PC-3 (cell line): ENCODE results near the gene PCED1B. TPM values are rescaled to one million over a fixed set of nuclear protein-coding genes. Genes with fewer than 3 reads are reported as not detected.
"Not testable (repeated sequence)": the region's sequence is repeated elsewhere in the genome, so short reads cannot be mapped to it uniquely, and the experiment has no call there.

Experiments used
- ATAC-seq: fragments of 200-7000 bp; cut with Tn5 transposase; 2 replicates; pipeline ENCODE4 v1.9.1; 2020; ENCODE audit warnings: mild to moderate bottlenecking, moderate library complexity
- BruUV-seq: library from RNA; stranded (reverse); fragments of 400-500 nt; replicated peaks from 2 replicates; lab custom pipeline; 2021; lab: Mats Ljungman, UMichigan
- CTCF ChIA-PET: fragments of 300-600 bp; sonication (Branson Sonifier 250); formaldehyde crosslinking; loops from one replicate; lab custom pipeline; 2022; ENCODE audit warnings: antibody characterized with exemption; lab: Charles Lee
- POLR2A ChIA-PET: fragments of 300-600 bp; sonication (Branson Sonifier 250); formaldehyde crosslinking; loops from one replicate; lab custom pipeline; 2022; ENCODE audit warnings: antibody characterized with exemption; ENCODE audit not compliant: unreplicated experiment; lab: Charles Lee
- DNase-seq: peaks from one replicate; pipeline ENCODE4 v3.0.0-alpha.2; 2015
- H2AFZ ChIP-seq: fragments of 300-600 bp; sonication (generic); 2 replicates; pipeline ENCODE4 v1.6.0; 2016; ENCODE audit warnings: antibody characterized with exemption, low read length
- H3F3A ChIP-seq: fragments of 300-600 bp; sonication (generic); one replicate; pipeline ENCODE4 v1.6.0; 2017; ENCODE audit warnings: antibody characterized with exemption, low read length, control low read depth, mild to moderate bottlenecking; ENCODE audit not compliant: unreplicated experiment
- H3K27ac ChIP-seq: fragments of 300-600 bp; sonication (generic); 2 replicates; pipeline ENCODE4 v1.5.1; 2016; ENCODE audit warnings: mild to moderate bottlenecking, low read length
- H3K27me3 ChIP-seq: fragments of 300-600 bp; sonication (generic); 2 replicates; pipeline ENCODE4 v1.6.1; 2016; ENCODE audit warnings: low read length, mixed read lengths
- H3K36me3 ChIP-seq: fragments of 300-600 bp; sonication (generic); 2 replicates; pipeline ENCODE4 v1.6.1; 2016; ENCODE audit warnings: low read depth, mixed run types, low read length, mixed read lengths
- H3K4me1 ChIP-seq: fragments of 300-600 bp; sonication (generic); 2 replicates; pipeline ENCODE4 v1.5.1; 2016; ENCODE audit warnings: low read length; ENCODE audit not compliant: insufficient read depth
- H3K4me2 ChIP-seq: fragments of 300-600 bp; sonication (generic); 2 replicates; pipeline ENCODE4 v1.6.0; 2016; ENCODE audit warnings: low read length
- H3K4me3 ChIP-seq: fragments of 300-600 bp; sonication (generic); 2 replicates; pipeline ENCODE4 v1.5.1; 2016; ENCODE audit warnings: mild to moderate bottlenecking, low read length, mixed read lengths
- H3K79me2 ChIP-seq: fragments of 300-600 bp; sonication (generic); 2 replicates; pipeline ENCODE4 v1.6.1; 2017; ENCODE audit warnings: low read length, mixed read lengths
- H3K9ac ChIP-seq: fragments of 300-600 bp; sonication (generic); 2 replicates; pipeline ENCODE4 v1.6.0; 2016; ENCODE audit warnings: mild to moderate bottlenecking, low read length
- H3K9me2 ChIP-seq: fragments of 300-600 bp; sonication (generic); replicated peaks from 2 replicates; pipeline ENCODE4 v1.6.1; 2016; ENCODE audit warnings: mixed run types, low read length, mixed read lengths
- H3K9me3 ChIP-seq: fragments of 300-600 bp; sonication (generic); 2 replicates; pipeline ENCODE4 v1.6.1; 2016; ENCODE audit warnings: low read length, mixed read lengths
- H4K20me1 ChIP-seq: fragments of 300-600 bp; sonication (generic); 2 replicates; pipeline ENCODE4 v1.6.1; 2016; ENCODE audit warnings: low read length, mixed read lengths
- CTCF ChIP-seq: fragments of 300-600 bp; sonication (generic); conservative IDR thresholded peaks from 2 replicates; pipeline ENCODE4 v1.5.1; 2017; ENCODE audit warnings: antibody characterized with exemption, low read depth, mild to moderate bottlenecking, low read length
- EZH2 ChIP-seq: fragments of 300-600 bp; sonication (generic); IDR thresholded peaks from one replicate; pipeline ENCODE4 v1.6.1; 2017; ENCODE audit warnings: antibody characterized with exemption, mild to moderate bottlenecking, low read length; ENCODE audit not compliant: unreplicated experiment
- EZH2phosphoT487 ChIP-seq: fragments of 300-600 bp; sonication (generic); IDR thresholded peaks from 2 replicates; pipeline ENCODE4 v1.6.1; 2018; ENCODE audit warnings: mild to moderate bottlenecking, antibody characterized with exemption, low read length, borderline replicate concordance
- intact Hi-C: fragments of 100-400 bp; cut with micrococcal nuclease; formaldehyde crosslinking; loops from 2 replicates; pipeline ENCODE4 v1.9.0; 2023
- total RNA-seq: library from RNA; depleted of rRNA; stranded (reverse); fragments of >200 nt; gene quantifications from 2 replicates; pipeline ENCODE4 v1.2.3, GENCODE V29; 2014

Gene PCED1B
- total RNA-seq, 1 experiment from 2014 or later = 1.0 TPM

- BruUV-seq = no TSS peak
- H2AFZ ChIP-seq = no peak overlapping the region
- H3K4me1 ChIP-seq = peaks cover 44% of the 10 kb centered on the region
- H3K4me3 ChIP-seq = no peak overlapping the region
- peak overlapping the region; percentile 44 for H3K4me2 ChIP-seq
- ChIA-PET POLR2A (no interaction called here), CTCF (no interaction called here)
- H4K20me1 ChIP-seq = no peaks in the 10 kb centered on the region
- intact Hi-C loops = loop anchor here (5.0 kb wide), 2 partner anchors 91 to 119 kb away; no protein-coding TSS in a partner anchor
- TF ChIP-seq CTCF = no peak
- TF ChIP-seq EZH2phosphoT487 = no peak
- no peak for TF ChIP-seq EZH2
- H3K9me3 ChIP-seq = no peaks in the 10 kb centered on the region
- DNase-seq (no peak), ATAC-seq (no peak)
- no peak overlapping the region; the same call in 1 of the 2 replicates for H3K27ac ChIP-seq
- H3K36me3 ChIP-seq = no peaks in the 10 kb centered on the region
- H3K9me2 ChIP-seq = no peaks in the 10 kb centered on the region
- no peak overlapping the region for H3K9ac ChIP-seq
- no peaks in the 10 kb centered on the region for H3F3A ChIP-seq
- H3K79me2 ChIP-seq = no peaks in the 10 kb centered on the region
- no peaks in the 10 kb centered on the region for H3K27me3 ChIP-seq
Measured at GRCh38 chr12:47216150-47216677, 136.8 kb downstream of the PCED1B start.

GRCh38 chr12:47217595-47217869 is 138.1 kb downstream of the PCED1B start:
- H3K4me3 ChIP-seq, POLR2A ChIA-PET, H3K27me3 ChIP-seq, H3K36me3 ChIP-seq, DNase-seq, H3K79me2 ChIP-seq, H3F3A ChIP-seq, ATAC-seq, H3K4me2 ChIP-seq, H3K9ac ChIP-seq, H2AFZ ChIP-seq, CTCF ChIA-PET, H4K20me1 ChIP-seq, H3K9me2 ChIP-seq, BruUV-seq, H3K27ac ChIP-seq, H3K9me3 ChIP-seq: not testable (repeated sequence)
- intact Hi-C loops = loop anchor here (1.0 to 5.0 kb wide), 3 partner anchors 54 to 120 kb away; no protein-coding TSS in a partner anchor
- H3K4me1 ChIP-seq = peaks cover 51% of the 10 kb centered on the region

- no peaks in the 10 kb centered on the region for H3K36me3 ChIP-seq
- no peaks in the 10 kb centered on the region for H3K79me2 ChIP-seq
- no peaks in the 10 kb centered on the region for H3F3A ChIP-seq
- no peaks in the 10 kb centered on the region for H3K9me2 ChIP-seq
- intact Hi-C loops = loop anchor here (2.0 to 5.0 kb wide), 3 partner anchors 31 to 121 kb away; no protein-coding TSS in a partner anchor
- H3K4me3 ChIP-seq = no peak overlapping the region
- DNase-seq = no peak
- H3K27me3 ChIP-seq = no peaks in the 10 kb centered on the region
- H2AFZ ChIP-seq = no peak overlapping the region
- H4K20me1 ChIP-seq = no peaks in the 10 kb centered on the region
- no peak overlapping the region for H3K9ac ChIP-seq
- peaks cover 58% of the 10 kb centered on the region for H3K4me1 ChIP-seq
- ChIA-PET CTCF (interaction anchor here (0.6 kb wide), 1 partner anchor 153 kb away, joined by 9 read pairs; no protein-coding TSS in a partner anchor), POLR2A (no interaction called here)
- no peaks in the 10 kb centered on the region for H3K9me3 ChIP-seq
- no peak overlapping the region for H3K27ac ChIP-seq
- no peak for ATAC-seq
- BruUV-seq = no TSS peak
- H3K4me2 ChIP-seq = no peak overlapping the region
- TF ChIP-seq EZH2 (no peak), CTCF (no peak), EZH2phosphoT487 (no peak)
Measured at GRCh38 chr12:47218191-47218654, 138.8 kb downstream of the PCED1B start.
